Neuronal stem cell (in vitro differentiated cells): ENCODE measurements around the gene STK11IP.
A peak's percentile ranks its signal among the peaks of the same experiment; 100 is the strongest.

Experiments used
- DNase-seq: peaks from one replicate; pipeline ENCODE4 v3.0.0-alpha.2; 2013; ENCODE audit warnings: low spot score
- H2AFZ ChIP-seq: one replicate; pipeline ENCODE4 v1.6.1; 2013; ENCODE audit warnings: mild to moderate bottlenecking, low read length, inconsistent platforms
- H2AK5ac ChIP-seq: 2 replicates; pipeline ENCODE4 v1.6.1; 2013; ENCODE audit warnings: low read depth, mild to moderate bottlenecking, inconsistent platforms, low read length, moderate library complexity, mixed read lengths
- H2BK120ac ChIP-seq: 2 replicates; pipeline ENCODE4 v1.6.1; 2013; ENCODE audit warnings: low read depth, mild to moderate bottlenecking, inconsistent platforms, low read length, moderate library complexity, mixed read lengths
- H2BK12ac ChIP-seq: one replicate; pipeline ENCODE4 v1.6.1; 2013; ENCODE audit warnings: low read length, inconsistent platforms
- H2BK15ac ChIP-seq: 2 replicates; pipeline ENCODE4 v1.6.1; 2013; ENCODE audit warnings: mild to moderate bottlenecking, low read length, inconsistent platforms, mixed read lengths
- H2BK5ac ChIP-seq: one replicate; pipeline ENCODE4 v1.6.1; 2013; ENCODE audit warnings: inconsistent platforms, mild to moderate bottlenecking, low read length, moderate library complexity
- H3K14ac ChIP-seq: one replicate; pipeline ENCODE4 v1.6.1; 2013; ENCODE audit warnings: low read length, inconsistent platforms
- H3K18ac ChIP-seq: 2 replicates; pipeline ENCODE4 v1.6.1; 2013; ENCODE audit warnings: low read length, inconsistent platforms
- H3K23ac ChIP-seq: 2 replicates; pipeline ENCODE4 v1.6.1; 2013; ENCODE audit warnings: low read depth, mild to moderate bottlenecking, mixed read lengths, low read length, inconsistent platforms; ENCODE audit not compliant: poor library complexity
- H3K27ac ChIP-seq: replicated peaks from 3 replicates; pipeline ENCODE4 v1.5.1; 2013; ENCODE audit warnings: low read length, inconsistent platforms
- H3K27me3 ChIP-seq, 3 experiments: 2 replicates each; pipeline ENCODE4 v1.6.1; 2013; ENCODE audit warnings: low read length in 3 of 3, mild to moderate bottlenecking in 2 of 3, inconsistent platforms in 1 of 3, low read depth in 1 of 3, mixed read lengths in 1 of 3, moderate library complexity in 1 of 3; ENCODE audit not compliant: control insufficient read depth in 3 of 3, insufficient read depth in 3 of 3
- H3K36me3 ChIP-seq, 2 donors: replicated peaks in 1 of 2; 2 replicates each; pipeline ENCODE4 v1.6.1; 2013; ENCODE audit warnings: low read length in 2 of 2; ENCODE audit not compliant: control insufficient read depth in 2 of 2, insufficient read depth in 2 of 2
- H3K4ac ChIP-seq: 2 replicates; pipeline ENCODE4 v1.6.1; 2013; ENCODE audit warnings: inconsistent platforms, mild to moderate bottlenecking, low read length, moderate library complexity
- H3K4me1 ChIP-seq, 2 donors: 1 replicate in 1 of 2; 2 replicates in 1 of 2; pipeline ENCODE4 v1.6.1; 2013; ENCODE audit warnings: low read length in 2 of 2, low read depth in 1 of 2; ENCODE audit not compliant: control insufficient read depth in 2 of 2, insufficient read depth in 1 of 2
- H3K4me2 ChIP-seq: one replicate; pipeline ENCODE4 v1.6.1; 2013; ENCODE audit warnings: mild to moderate bottlenecking, low read length, inconsistent platforms; ENCODE audit not compliant: insufficient read depth, poor library complexity, severe bottlenecking
- H3K4me3 ChIP-seq, 2 donors: 2 replicates each; pipeline ENCODE4 v1.5.1; 2013; ENCODE audit warnings: low read length in 2 of 2, mild to moderate bottlenecking in 2 of 2, inconsistent platforms in 1 of 2, moderate library complexity in 1 of 2
- H3K79me1 ChIP-seq: one replicate; pipeline ENCODE4 v1.6.1; 2013; ENCODE audit warnings: low read depth, mild to moderate bottlenecking, inconsistent platforms, low read length, moderate library complexity
- H3K9ac ChIP-seq: one replicate; pipeline ENCODE4 v1.6.1; 2013; ENCODE audit warnings: mild to moderate bottlenecking, low read depth, low read length, inconsistent platforms; ENCODE audit not compliant: poor library complexity
- H3K9me3 ChIP-seq, 2 donors: replicated peaks in 1 of 2; 2 replicates each; pipeline versions ENCODE3 to v1.6.1; 2013; ENCODE audit warnings: low read length in 2 of 2, mild to moderate bottlenecking in 2 of 2, inconsistent platforms in 1 of 2, low read depth in 1 of 2, mixed read lengths in 1 of 2, moderate library complexity in 1 of 2; ENCODE audit not compliant: control insufficient read depth in 2 of 2, insufficient read depth in 1 of 2
- H4K8ac ChIP-seq: one replicate; pipeline ENCODE4 v1.6.1; 2013; ENCODE audit warnings: low read depth, mild to moderate bottlenecking, inconsistent platforms, low read length, moderate library complexity
- H4K91ac ChIP-seq: one replicate; pipeline ENCODE4 v1.6.1; 2013; ENCODE audit warnings: low read length, low read depth, mild to moderate bottlenecking, inconsistent platforms; ENCODE audit not compliant: poor library complexity
- WGBS, 2 donors: extraction: QIAGEN DNeasy Blood & Tissue Kit; methylation state at CpG; one replicate each; pipeline ENCODE4 v1.1.7; 2013; ENCODE audit warnings: missing lambda C conversion rate in 2 of 2, mixed read lengths in 1 of 2; ENCODE audit not compliant: insufficient read length in 2 of 2, insufficient replicate concordance in 1 of 2; ENCODE audit errors: extremely low coverage in 2 of 2; 5-methylcytosine and 5-hydroxymethylcytosine counted together

Gene STK11IP

GRCh38 chr2:219557320-219557719, 40.3 kb upstream of the STK11IP start:
- peaks cover 0 to 11% (median 0%) of the 10 kb centered on the region in 3 experiments for H3K27me3 ChIP-seq
- peak overlapping the region; percentile 17 for H4K8ac ChIP-seq
- H3K27ac ChIP-seq: no peak overlapping the region
- H3K4ac ChIP-seq: no peak overlapping the region
- H2BK12ac ChIP-seq: no peak overlapping the region
- peak overlapping the region; percentile 3 for H3K14ac ChIP-seq
- no peak overlapping the region for H3K4me3 ChIP-seq
- H3K4me2 ChIP-seq: no peak overlapping the region
- H3K36me3 ChIP-seq: peaks cover 14 to 69% of the 10 kb centered on the region in 2 donors
- no peak overlapping the region for H2BK5ac ChIP-seq
- no peak overlapping the region for H4K91ac ChIP-seq
- no peak overlapping the region for H2AFZ ChIP-seq
- H3K79me1 ChIP-seq: peaks cover 14% of the 10 kb centered on the region
- H3K9ac ChIP-seq: no peak overlapping the region
- peaks cover 5 to 12% of the 10 kb centered on the region in 2 donors for H3K4me1 ChIP-seq
- H3K9me3 ChIP-seq: peaks cover 0 to 5% of the 10 kb centered on the region in 2 donors
- no peak overlapping the region for H2AK5ac ChIP-seq
- no peak overlapping the region for H2BK15ac ChIP-seq
- H3K18ac ChIP-seq: no peak overlapping the region
- H2BK120ac ChIP-seq: no peak overlapping the region
- H3K23ac ChIP-seq: peak overlapping the region; percentile 20
- no peak for DNase-seq
- WGBS, 2 donors: no CpG with 5 or more reads among the region's 21 CpGs

GRCh38 chr2:219557791-219558785, 39.6 kb upstream of the STK11IP start:
- peaks cover 0 to 5% of the 10 kb centered on the region in 2 donors for H3K9me3 ChIP-seq
- H3K18ac ChIP-seq: no peak overlapping the region
- no peak overlapping the region for H3K4me2 ChIP-seq
- DNase-seq: no peak
- H4K8ac ChIP-seq: no peak overlapping the region
- no peak overlapping the region for H3K27ac ChIP-seq
- H3K4me1 ChIP-seq: peaks cover under 1 to 11% of the 10 kb centered on the region in 2 donors
- H2BK12ac ChIP-seq: no peak overlapping the region
- no peak overlapping the region for H3K4ac ChIP-seq
- H3K23ac ChIP-seq: peak overlapping the region; percentile 75
- H3K14ac ChIP-seq: no peak overlapping the region
- no peak overlapping the region for H3K9ac ChIP-seq
- WGBS, 2 donors: no CpG with 5 or more reads among the region's 25 CpGs
- peaks cover 20 to 76% of the 10 kb centered on the region in 2 donors for H3K36me3 ChIP-seq
- no peak overlapping the region for H4K91ac ChIP-seq
- no peak overlapping the region for H2BK120ac ChIP-seq
- no peak overlapping the region for H2AFZ ChIP-seq
- H2BK5ac ChIP-seq: peak overlapping the region; percentile 22
- no peak overlapping the region for H3K4me3 ChIP-seq
- no peak overlapping the region for H2AK5ac ChIP-seq
- peaks cover 0 to 8% (median 0%) of the 10 kb centered on the region in 3 experiments for H3K27me3 ChIP-seq
- H2BK15ac ChIP-seq: no peak overlapping the region
- H3K79me1 ChIP-seq: peaks cover 10% of the 10 kb centered on the region

GRCh38 chr2:219559156-219559915, 38.3 kb upstream of the STK11IP start:
- H3K4me2 ChIP-seq: no peak overlapping the region
- no peak overlapping the region for H2AK5ac ChIP-seq
- H2BK12ac ChIP-seq: no peak overlapping the region
- no peak overlapping the region for H3K14ac ChIP-seq
- H3K9ac ChIP-seq: no peak overlapping the region
- no peaks in the 10 kb centered on the region for H3K27me3 ChIP-seq
- no peak overlapping the region for H4K8ac ChIP-seq
- no peak overlapping the region for H3K18ac ChIP-seq
- whole genome bisulfite sequencing, 2 donors: no CpG with 5 or more reads among the region's 20 CpGs
- H3K4me1 ChIP-seq: peaks cover 0 to 10% of the 10 kb centered on the region in 2 donors
- no peak for DNase-seq
- H3K27ac ChIP-seq: no peak overlapping the region
- H3K79me1 ChIP-seq: peaks cover 6% of the 10 kb centered on the region
- no peak overlapping the region for H3K4ac ChIP-seq
- peaks cover 0 to 2% of the 10 kb centered on the region in 2 donors for H3K9me3 ChIP-seq
- H3K36me3 ChIP-seq: peaks cover 19 to 84% of the 10 kb centered on the region in 2 donors
- H4K91ac ChIP-seq: peak overlapping the region; percentile 59
- no peak overlapping the region for H2AFZ ChIP-seq
- H2BK5ac ChIP-seq: no peak overlapping the region
- peak overlapping the region; percentile 55 for H2BK120ac ChIP-seq
- peak overlapping the region; percentile 89 for H3K23ac ChIP-seq
- no peak overlapping the region for H2BK15ac ChIP-seq
- H3K4me3 ChIP-seq: peak overlapping the region in 1 of 2 donors; percentile 6
